Measurements from ENCODE around the gene CCDC97. TPM values are rescaled to one million over a fixed set of nuclear protein-coding genes. Genes with fewer than 3 reads are reported as not detected.

The CCDC97 gene
- total RNA-seq, 2 donors from 2014 or later: 35.1 to 40.9 TPM

DNA sequence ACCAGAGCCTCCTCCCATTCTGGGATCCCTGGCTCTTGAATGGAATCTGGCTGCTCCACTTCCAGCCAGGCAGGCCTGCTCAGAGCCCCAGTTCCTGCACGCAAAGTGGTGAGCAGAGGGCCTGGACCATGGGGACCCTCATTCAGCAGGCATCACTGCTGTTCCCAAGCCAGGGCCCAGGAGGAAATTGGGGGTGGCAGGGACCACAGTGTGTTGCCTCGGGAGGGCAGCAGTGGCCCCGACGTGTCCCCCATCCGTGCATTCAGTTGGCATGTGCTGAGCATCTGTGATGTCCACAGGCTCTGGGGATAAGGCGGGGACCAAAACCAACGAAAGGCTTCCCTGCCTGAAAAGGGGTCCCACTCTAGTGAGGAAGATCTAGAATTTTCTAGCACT lies 11.2 kb downstream of the CCDC97 start:
- Mint-ChIP-seq H3K4me1 (peaks cover 25% of the 10 kb centered on the region), H3K9me3 (no peaks in the 10 kb centered on the region), H3K36me3 (ENCODE audit: low read depth) (peaks cover 88% of the 10 kb centered on the region), H3K4me3 (no peak overlapping the region), H3K27ac (peak overlapping the region; percentile 43), H3K27me3 (no peaks in the 10 kb centered on the region)
- ATAC-seq (replicated peaks): no peak

GRCh38 chr19:41321600-41322270 lies 11.8 kb downstream of the CCDC97 start:
- H3K4me3 Mint-ChIP-seq: no peak overlapping the region
- H3K9me3 Mint-ChIP-seq: no peaks in the 10 kb centered on the region
- no peaks in the 10 kb centered on the region for H3K27me3 Mint-ChIP-seq
- peaks cover 88% of the 10 kb centered on the region for H3K36me3 Mint-ChIP-seq (ENCODE audit: low read depth)
- peak overlapping the region; percentile 43 for H3K27ac Mint-ChIP-seq
- H3K4me1 Mint-ChIP-seq: peaks cover 29% of the 10 kb centered on the region
- ATAC-seq (replicated peaks): no peak

GRCh38 chr19:41322451-41322850 lies 12.5 kb downstream of the CCDC97 start:
- Mint-ChIP-seq H3K27ac (peak overlapping the region; percentile 79), H3K4me1 (peaks cover 29% of the 10 kb centered on the region), H3K9me3 (no peaks in the 10 kb centered on the region), H3K27me3 (no peaks in the 10 kb centered on the region), H3K36me3 (ENCODE audit: low read depth) (peaks cover 87% of the 10 kb centered on the region), H3K4me3 (no peak overlapping the region)
- ATAC-seq (replicated peaks): no peak

- Mint-ChIP-seq H3K9me3 (no peaks in the 10 kb centered on the region), H3K4me1 (peaks cover 33% of the 10 kb centered on the region), H3K27ac (peak overlapping the region; percentile 79), H3K27me3 (no peaks in the 10 kb centered on the region), H3K4me3 (no peak overlapping the region), H3K36me3 (ENCODE audit: low read depth) (peaks cover 86% of the 10 kb centered on the region)
- no peak for ATAC-seq (replicated peaks)
These were observed 13.1 kb downstream of the CCDC97 start for GRCh38 chr19:41323023-41323422.

GRCh38 chr19:41323430-41324125 lies 13.6 kb downstream of the CCDC97 start:
- Mint-ChIP-seq H3K4me3 (no peak overlapping the region), H3K27me3 (no peaks in the 10 kb centered on the region), H3K4me1 (peaks cover 38% of the 10 kb centered on the region), H3K9me3 (no peaks in the 10 kb centered on the region), H3K36me3 (ENCODE audit: low read depth) (peaks cover 86% of the 10 kb centered on the region), H3K27ac (peak overlapping the region; percentile 91)
- ATAC-seq (replicated peaks): no peak

- H3K27me3 Mint-ChIP-seq: no peaks in the 10 kb centered on the region
- peak overlapping the region; percentile 55 for H3K4me3 Mint-ChIP-seq
- peaks cover 44% of the 10 kb centered on the region for H3K4me1 Mint-ChIP-seq
- no peak for ATAC-seq (replicated peaks)
- H3K36me3 Mint-ChIP-seq (ENCODE audit: low read depth): peaks cover 86% of the 10 kb centered on the region
- H3K9me3 Mint-ChIP-seq: no peaks in the 10 kb centered on the region
- peak overlapping the region; percentile 91 for H3K27ac Mint-ChIP-seq
These were observed 14.3 kb downstream of the CCDC97 start for GRCh38 chr19:41324231-41324702.

GRCh38 chr19:41324921-41325639 lies 15.1 kb downstream of the CCDC97 start:
- Mint-ChIP-seq H3K36me3 (ENCODE audit: low read depth) (peaks cover 83% of the 10 kb centered on the region), H3K4me1 (peaks cover 44% of the 10 kb centered on the region), H3K9me3 (no peaks in the 10 kb centered on the region), H3K4me3 (peak overlapping the region; percentile 55), H3K27me3 (no peaks in the 10 kb centered on the region), H3K27ac (peak overlapping the region; percentile 91)
- ATAC-seq (replicated peaks): no peak

DNA sequence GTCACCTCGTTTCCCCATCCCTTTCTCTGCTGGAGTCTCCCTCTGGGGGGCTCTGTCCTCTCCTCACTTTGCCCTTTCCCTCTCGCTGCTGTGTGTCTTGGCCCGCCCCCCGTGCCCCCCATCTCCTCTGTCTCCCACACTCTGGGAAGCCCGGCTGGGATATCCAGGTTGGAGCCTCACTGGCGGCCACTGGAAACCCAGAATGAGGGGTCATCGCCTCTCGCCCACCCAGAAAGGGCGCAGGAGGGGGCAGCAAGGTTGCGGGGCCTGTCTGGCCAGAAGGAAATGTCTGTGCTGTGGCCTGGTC lies 15.6 kb downstream of the CCDC97 start:
- Mint-ChIP-seq H3K27ac (peak overlapping the region; percentile 91), H3K36me3 (ENCODE audit: low read depth) (peaks cover 85% of the 10 kb centered on the region), H3K4me1 (peaks cover 48% of the 10 kb centered on the region), H3K4me3 (peak overlapping the region; percentile 55), H3K27me3 (no peaks in the 10 kb centered on the region), H3K9me3 (no peaks in the 10 kb centered on the region)
- ATAC-seq (replicated peaks): no peak

DNA sequence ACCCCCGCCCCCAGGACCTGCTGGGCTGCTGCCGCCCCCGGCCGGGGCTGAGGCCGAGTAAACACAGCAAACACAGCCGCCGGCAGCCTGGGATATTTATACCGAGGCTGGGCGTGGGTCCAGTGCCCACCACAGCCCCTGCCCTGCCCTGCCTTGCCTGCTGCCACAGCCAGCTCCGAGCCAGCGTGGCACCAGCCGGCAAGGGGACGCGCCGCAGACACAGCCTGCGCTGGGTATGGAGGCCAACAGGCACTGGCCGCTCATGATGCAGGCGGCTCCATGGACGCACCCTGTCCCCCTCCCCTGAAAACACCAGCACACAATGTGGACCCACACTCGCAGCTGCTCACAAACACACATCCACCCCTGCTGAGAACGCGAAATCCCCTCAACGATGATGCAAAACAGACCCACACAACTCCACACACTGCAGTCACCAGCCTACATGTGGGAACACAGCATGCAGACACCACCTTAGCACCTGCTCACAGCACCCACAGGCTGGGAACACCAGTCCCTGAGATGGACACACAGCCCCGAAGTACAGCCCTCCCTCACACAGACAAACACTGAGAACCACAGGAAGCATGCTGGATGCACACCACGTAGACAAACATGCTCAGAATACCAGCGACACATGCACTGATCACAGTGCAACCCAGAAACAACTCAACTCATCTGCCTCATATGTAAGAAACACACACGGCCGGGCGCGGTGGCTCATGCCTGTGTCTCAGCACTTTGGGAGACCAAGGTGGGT lies 16.2 kb downstream of the CCDC97 start:
- Mint-ChIP-seq H3K27ac (peak overlapping the region; percentile 89), H3K27me3 (no peaks in the 10 kb centered on the region), H3K4me3 (peak overlapping the region; percentile 94), H3K36me3 (ENCODE audit: low read depth) (peaks cover 85% of the 10 kb centered on the region), H3K4me1 (peaks cover 51% of the 10 kb centered on the region), H3K9me3 (no peaks in the 10 kb centered on the region)
- no peak for ATAC-seq (replicated peaks)

DNA sequence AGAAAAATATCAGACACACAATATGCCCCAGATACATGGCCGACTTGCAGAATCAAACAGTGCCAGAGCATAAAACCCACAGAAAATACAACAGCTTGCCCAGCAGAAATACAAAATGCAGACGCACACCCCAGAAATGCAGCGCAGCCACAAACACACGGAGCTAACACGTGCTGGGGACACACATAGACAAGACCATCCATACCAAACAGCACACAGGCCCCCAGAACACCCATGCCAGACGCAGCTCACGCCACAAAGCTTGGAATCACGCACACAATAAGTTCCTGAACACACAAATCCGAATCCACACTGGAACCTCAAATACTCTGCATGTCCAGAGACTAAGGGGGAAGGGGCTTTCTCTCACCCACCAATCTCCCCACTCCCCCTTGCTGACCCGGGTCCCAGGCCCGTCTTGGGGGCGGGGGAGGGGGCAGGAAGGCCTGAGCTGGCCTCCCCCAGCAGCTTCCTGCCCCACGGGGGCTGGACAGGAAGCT lies 17.2 kb downstream of the CCDC97 start:
- ATAC-seq (replicated peaks): no peak
- H3K27me3 Mint-ChIP-seq: no peaks in the 10 kb centered on the region
- peaks cover 61% of the 10 kb centered on the region for H3K4me1 Mint-ChIP-seq
- peak overlapping the region; percentile 89 for H3K27ac Mint-ChIP-seq
- H3K9me3 Mint-ChIP-seq: no peaks in the 10 kb centered on the region
- peak overlapping the region; percentile 94 for H3K4me3 Mint-ChIP-seq
- peaks cover 87% of the 10 kb centered on the region for H3K36me3 Mint-ChIP-seq (ENCODE audit: low read depth)

DNA sequence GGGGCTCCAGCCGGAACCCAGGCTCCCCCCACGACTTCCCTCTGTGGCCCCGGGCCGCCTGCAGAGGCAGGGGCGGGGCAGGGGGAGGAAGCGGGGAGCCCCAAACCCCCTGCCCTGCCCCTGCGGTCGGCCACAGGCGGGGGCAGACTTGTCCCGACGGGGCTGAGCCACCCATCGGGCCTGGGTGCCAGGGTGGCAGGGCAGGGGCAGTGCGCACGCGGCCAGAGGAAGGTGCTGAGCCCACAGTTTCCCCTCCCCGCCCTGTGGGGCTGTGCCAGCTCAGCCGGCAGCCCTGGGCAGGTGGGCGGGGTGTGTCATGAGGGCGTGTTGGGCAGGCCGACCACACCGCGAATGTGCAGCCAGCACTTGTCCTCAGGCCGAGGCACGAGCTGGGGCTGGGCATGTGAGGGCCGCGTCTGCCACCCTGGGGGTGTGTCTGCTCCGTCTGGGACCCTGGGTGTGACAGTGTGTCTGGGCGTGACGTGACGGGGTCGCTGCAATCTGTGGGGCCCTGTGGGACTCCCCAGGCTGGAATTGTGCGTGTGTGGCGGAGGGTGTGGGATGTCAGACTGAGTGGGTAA lies 17.7 kb downstream of the CCDC97 start:
- peak overlapping the region; percentile 98 for H3K27ac Mint-ChIP-seq
- H3K4me1 Mint-ChIP-seq: peaks cover 65% of the 10 kb centered on the region
- peak; percentile 82 for ATAC-seq (replicated peaks)
- peak overlapping the region; percentile 94 for H3K4me3 Mint-ChIP-seq
- no peaks in the 10 kb centered on the region for H3K9me3 Mint-ChIP-seq
- peaks cover 87% of the 10 kb centered on the region for H3K36me3 Mint-ChIP-seq (ENCODE audit: low read depth)
- H3K27me3 Mint-ChIP-seq: no peaks in the 10 kb centered on the region

DNA sequence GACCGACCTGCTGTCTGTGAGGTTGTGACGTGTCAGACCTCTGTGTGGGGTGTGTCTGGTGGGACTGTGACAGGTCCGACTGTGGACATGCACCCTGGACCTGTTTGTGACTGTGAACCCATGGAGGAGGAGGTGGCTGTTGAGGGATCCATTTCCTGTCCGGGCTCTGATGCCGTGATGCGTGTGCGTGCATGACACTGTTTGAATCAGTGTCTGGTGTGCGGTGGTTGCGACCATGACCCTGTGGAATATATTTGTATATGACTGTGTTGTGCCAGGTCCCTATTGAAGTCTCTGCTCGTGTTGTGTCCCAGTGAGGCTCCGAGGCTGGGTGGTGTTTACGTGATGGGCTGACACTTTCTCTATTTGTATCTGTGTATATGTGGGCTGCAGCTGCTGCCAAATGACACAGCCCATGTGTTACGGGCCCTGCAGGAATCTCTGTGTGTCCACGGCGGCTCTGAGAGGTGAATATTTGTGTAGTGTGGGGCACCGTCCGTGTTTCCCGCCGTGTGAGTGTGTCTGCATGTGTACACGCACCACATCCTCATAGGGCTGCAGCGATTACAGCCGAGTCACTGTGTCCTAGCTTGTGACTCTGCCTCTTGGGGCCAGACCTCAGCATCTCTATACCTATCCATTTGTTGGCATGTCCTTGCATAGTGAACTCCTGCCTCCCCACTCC lies 18.3 kb downstream of the CCDC97 start:
- peak; percentile 67 for ATAC-seq (replicated peaks)
- peaks cover 62% of the 10 kb centered on the region for H3K4me1 Mint-ChIP-seq
- peak overlapping the region; percentile 98 for H3K27ac Mint-ChIP-seq
- H3K27me3 Mint-ChIP-seq: no peaks in the 10 kb centered on the region
- H3K9me3 Mint-ChIP-seq: no peaks in the 10 kb centered on the region
- peak overlapping the region; percentile 94 for H3K4me3 Mint-ChIP-seq
- H3K36me3 Mint-ChIP-seq (ENCODE audit: low read depth): peaks cover 87% of the 10 kb centered on the region

GRCh38 chr19:41328842-41329225 lies 18.9 kb downstream of the CCDC97 start:
- Mint-ChIP-seq H3K4me1 (peaks cover 61% of the 10 kb centered on the region), H3K4me3 (peak overlapping the region; percentile 94), H3K9me3 (no peaks in the 10 kb centered on the region), H3K36me3 (ENCODE audit: low read depth) (peaks cover 91% of the 10 kb centered on the region), H3K27ac (peak overlapping the region; percentile 98), H3K27me3 (no peaks in the 10 kb centered on the region)
- no peak for ATAC-seq (replicated peaks)
